DMS79 (cell line): Measurements from ENCODE around the gene NCBP3.
"Not testable (repeated sequence)": the region's sequence is repeated elsewhere in the genome, so short reads cannot be mapped to it uniquely, and the experiment has no call there.

Experiments used
- DNase-seq: peaks from one replicate; lab custom pipeline; 2025; lab: John Stamatoyannopoulos, UW

NCBP3 gene

DNA sequence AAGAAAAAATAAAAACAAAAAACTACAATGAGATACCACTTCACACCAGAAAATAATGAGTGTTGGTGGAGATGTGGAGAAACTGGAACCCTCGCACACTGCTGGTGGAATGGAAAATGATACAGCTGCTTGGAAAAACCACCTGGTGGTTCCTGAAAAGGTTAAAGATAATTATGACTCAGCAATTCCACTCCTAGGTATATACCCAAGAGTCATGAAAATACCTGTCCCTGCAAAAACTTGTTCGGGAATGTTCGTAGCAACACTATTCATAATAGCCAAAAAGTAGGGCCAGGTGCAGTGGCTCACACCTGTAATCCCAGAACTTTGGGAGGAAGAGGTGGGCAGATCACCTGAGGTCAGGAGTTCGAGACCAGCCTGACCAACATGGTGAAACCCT, 36.9 kb downstream of the NCBP3 start:
- no peak for DNase-seq

GRCh38 chr17:3808701-3809100, 37.3 kb downstream of the NCBP3 start:
- DNase-seq: no peak

GRCh38 chr17:3805581-3805980, 40.5 kb downstream of the NCBP3 start:
- DNase-seq: no peak

DNA sequence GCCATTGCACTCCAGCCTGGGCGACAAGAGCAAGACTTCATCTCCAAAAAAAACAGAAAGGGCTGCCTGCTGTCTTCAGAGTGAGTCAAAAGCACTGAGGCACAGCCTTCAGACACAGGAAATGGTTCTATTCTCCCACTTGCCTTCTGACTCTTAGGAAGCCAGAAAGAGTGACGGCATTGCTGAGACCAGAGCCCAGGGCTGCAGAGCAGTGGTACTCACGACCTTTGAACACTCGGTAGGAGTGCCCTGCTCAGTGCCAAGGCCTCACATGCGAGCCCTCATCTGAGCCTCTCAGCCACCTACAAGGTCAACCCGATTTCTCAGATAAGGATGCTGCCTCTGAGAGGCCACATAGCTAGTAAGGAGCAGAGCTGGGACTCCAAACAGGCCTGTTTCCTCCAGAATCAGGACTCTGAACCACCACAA, 41.5 kb downstream of the NCBP3 start:
- DNase-seq: no peak

- DNase-seq: no peak
Observed at GRCh38 chr17:3803308-3803640, 42.8 kb downstream of the NCBP3 start.

DNA sequence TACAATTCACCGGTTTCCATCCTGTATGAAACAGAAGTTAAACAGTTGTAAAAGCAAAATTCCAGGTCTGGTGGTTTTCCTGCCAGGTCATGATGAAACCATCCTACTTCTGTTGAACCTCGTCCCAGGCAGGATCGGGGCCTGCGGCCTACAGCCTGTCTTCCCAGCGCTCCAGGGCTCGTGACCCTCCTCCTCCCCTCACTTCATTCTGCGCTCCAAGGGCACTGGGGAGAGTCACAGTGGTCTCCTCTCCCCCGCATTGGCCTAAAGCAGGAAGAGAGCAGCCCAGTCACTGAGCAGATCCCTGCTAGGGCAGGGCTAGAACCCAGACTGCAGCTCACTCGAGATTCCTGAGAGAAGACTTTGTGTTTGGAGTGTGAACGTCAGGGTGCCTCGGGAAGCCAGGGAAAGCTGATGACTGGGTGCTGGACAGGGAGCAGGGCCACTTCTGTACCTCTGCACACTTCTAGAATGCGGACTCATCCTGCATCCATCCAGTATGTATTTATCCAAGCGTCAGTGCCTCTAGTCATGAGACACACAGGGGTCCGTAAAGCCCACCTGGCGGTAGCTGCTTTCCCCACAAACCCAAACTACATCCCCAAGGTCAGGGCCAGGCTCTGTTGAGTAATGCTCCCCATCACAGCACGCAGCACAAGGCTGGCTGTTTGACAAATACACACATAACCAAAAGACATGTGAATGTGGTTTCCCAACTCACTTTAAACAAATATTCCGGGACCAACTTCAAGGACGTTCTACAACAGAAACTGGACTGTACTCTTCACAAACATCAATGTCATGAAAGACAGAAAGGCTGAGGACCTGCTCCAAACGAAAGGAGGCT, 43.4 kb downstream of the NCBP3 start:
- DNase-seq: no peak

- no peak for DNase-seq
Observed at GRCh38 chr17:3801792-3802191, 44.3 kb downstream of the NCBP3 start.

DNA sequence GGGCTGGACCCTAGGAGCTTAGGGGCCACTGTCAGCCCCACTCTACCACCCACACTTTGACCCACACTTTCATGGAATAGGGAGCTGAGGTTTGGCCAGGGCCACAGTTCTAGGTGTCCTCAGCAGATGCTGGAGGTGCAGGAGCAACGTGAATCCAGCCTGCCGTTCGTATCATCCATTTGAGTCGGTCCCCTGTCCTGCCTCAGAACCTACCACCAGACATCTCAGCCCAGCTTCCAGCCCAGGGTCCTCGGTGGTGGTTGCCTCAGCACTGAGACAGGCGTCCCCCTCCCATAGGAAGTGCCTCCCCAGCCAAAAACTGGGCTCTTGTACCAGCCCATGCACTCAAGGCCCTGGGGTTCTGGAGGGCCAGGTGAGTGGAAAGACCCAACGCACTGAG, 44.7 kb downstream of the NCBP3 start:
- no peak for DNase-seq

- no peak for DNase-seq
Observed at GRCh38 chr17:3800362-3801271, 45.4 kb downstream of the NCBP3 start, which contains the start of gene ITGAE. TSS of gene ITGAE (minus strand) at chr17:3801188. CDS start at chr17:3801144, 44 bp downstream.

- DNase-seq: no peak
Observed at GRCh38 chr17:3799181-3799945, 46.7 kb downstream of the NCBP3 start.

DNA sequence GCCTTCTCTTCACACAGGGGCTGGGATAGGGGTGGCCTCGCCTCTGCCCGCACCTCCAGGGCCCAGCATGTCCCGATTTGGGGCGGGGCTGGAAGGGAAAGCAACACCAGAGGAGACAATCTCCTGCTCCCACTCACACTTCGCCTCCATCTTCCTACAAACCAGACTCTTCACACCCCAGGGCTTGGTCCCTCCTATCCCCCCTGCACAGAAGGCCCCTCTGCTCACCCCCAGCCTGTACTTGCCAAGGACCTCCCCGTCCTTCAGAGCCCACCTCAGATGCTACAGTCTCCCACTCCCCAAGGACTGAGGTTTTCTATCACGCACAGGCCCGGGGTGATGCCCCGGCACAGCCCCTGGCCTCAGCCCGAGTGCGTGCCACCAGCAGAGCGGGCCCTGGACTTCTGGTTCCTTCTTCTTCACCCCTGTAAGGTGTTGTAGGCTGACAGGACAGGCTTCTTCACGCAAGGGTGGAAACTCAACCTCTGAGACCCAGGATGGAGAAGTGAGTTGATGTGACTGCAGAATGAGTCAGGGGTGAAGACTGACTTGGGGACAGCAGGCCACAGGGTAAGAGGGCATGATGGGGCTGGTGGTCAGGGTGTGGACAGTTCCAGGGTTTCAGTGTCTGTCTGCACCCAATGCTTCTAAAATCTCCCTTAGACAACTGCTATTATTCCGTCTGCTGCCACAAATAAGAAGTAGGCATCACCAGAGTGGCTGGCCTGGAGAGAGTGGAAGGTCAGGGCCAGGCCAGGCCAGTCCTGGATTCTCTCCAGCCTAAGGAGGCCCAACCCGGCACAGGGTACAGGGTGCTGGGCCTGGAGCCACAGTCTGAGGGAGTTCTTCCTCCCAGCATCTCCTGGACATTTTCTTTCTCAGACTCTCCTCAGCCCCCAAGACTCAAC, 47.5 kb downstream of the NCBP3 start:
- no peak for DNase-seq

GRCh38 chr17:3796822-3797170, 49.2 kb downstream of the NCBP3 start:
- DNase-seq: no peak

DNA sequence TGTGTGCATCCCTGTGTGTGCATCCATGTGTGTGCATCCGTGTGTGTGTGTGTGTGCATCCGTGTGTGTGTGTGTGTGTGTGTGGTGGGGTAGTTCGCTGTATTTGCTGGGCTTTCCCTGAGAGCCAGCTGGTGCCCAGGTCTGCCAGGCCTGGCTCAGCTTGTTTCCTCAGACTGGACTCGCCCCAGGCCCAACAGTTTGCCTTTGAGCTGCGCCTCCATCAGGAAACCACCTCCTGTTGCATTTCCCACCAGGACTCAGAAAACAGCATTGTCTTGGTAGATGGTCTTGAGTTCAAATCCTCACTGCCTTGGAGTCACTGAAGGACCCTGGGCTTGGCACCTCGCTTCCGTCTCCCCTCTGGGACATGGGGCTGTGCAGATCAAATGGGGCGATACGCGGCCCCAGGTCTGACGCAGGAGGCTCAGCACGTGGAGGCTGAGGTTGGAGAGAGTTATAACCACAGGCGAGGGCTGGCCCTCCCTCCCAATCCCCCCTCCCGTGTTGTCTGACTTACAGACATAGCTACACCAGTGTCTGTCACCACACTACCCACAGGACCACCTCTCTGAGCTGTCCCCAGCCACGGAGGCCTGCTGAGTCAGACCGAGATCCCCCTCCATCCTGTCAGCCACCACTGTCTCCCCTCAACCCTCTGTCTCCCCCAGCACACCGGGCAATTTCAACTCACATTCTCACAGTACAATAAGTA, 49.8 kb downstream of the NCBP3 start:
- DNase-seq: no peak

DNA sequence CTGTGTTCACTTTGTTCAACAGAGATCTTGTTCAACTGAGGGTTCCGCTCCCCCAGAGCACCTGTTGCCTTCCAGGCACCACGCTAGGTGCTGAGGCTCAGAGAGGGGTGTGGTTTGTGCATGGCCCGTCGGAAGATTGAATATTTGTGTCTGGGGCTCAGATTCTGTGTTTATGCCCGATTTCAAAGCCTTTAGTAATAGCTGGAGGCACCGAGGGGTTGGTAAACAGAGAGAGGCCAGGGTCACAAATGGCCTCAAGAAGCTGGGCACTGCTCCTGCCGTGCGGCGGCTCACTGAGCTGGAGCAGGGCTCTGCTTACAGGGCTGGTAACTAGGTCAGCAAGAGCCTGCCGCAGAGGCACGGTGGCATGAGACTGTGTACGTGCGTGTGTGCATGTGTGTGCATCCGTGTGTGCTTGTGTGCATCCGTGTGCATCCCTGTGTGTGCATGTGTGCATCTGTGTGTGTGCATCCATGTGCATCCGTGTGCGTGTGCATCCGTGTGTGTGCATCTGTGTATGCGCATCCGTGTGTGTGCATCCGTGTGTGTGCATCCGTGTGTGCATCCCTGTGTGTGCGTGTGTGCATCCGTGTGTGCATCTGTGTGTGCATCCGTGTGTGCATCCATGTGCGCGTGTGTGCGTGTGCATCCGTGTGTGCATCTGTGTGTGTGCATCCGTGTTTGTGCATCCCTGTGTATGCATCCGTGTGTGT, 50.5 kb downstream of the NCBP3 start:
- DNase-seq: no peak

DNA sequence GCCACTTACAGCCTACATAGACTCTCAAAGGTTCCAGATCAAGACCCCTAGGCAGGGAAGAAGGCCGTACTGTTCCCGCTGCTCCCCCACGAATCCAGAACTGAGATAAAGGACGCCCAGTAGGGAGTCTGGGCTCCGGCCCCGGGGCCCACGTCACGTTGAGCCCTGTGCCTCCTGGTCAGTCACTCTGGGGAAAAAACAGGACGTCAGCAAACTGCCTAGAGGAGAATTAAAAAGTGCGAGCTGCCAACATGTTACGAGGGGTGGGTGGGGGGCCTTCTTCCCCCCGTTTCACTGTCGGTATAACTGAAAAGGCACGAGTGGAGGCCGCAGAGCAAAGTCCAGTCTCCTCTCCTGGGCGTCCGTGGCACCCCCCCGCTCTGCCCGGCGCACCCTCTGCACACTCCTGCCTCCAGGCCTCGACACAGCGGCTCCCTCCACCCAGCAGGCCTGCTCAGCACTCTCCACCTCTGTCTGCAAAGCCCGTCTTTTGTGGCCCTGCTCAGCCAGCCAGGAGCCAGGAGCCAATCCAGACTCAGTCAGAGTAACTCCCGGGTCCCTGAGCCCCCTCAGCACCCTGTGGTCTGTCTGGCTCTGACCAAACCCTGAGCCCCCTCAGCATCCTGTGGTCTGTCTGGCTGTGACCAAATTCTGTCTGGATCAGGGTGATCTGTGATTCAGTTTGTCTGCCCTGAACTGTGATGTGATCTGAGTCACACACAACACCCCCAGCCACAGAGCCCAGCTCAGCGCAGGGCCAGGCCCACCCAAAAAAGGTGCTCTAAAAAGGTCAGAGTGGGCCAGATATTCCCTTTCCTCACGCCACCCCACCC, 51.3 kb downstream of the NCBP3 start:
- DNase-seq: no peak

GRCh38 chr17:3794152-3794551, 51.9 kb downstream of the NCBP3 start:
- not testable (repeated sequence) for DNase-seq

DNA sequence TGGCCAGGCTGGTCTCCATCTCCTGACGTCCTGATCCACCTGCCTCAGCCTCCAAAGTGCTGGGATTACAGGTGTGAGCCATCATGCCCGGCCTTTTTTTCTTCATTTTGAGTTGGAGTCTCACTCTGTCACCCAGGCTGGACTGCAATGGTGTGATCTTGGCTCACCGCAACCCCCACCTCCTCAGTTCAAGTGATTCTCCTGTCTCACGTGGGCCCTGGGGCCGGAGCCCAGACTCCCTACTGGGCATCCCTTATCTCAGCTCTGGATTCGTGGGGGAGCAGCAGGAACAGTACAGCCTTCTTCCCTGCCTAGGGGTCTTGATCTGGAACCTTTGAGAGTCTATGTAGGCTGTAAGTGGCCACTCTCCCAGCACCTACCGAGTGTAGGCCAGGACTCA, 52.8 kb downstream of the NCBP3 start:
- not testable (repeated sequence) for DNase-seq

DNA sequence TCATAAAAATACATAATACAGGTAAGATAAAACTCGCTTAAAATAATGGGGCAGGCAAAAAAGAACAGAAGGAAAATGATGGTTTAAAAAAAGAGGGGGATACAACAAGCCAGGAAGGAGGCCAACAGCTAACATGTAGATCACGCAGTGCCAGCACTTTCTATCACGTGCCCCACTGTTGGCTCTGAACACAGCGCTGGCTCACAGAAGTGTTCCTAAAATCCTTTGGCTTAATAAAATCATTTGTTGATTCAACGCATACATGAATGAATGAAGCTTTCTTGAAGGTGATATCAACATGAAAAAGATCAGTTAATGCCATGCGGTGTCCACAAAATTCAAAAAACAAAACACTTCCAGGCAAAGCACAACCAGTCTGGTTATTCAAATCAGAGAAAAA, 53.6 kb downstream of the NCBP3 start:
- DNase-seq: no peak

- no peak for DNase-seq
Observed at GRCh38 chr17:3788200-3788599, 57.8 kb downstream of the NCBP3 start.
